Bronchial epithelial cell (primary cell): ENCODE data around the gene CDH13. TPM values are rescaled to one million over a fixed set of nuclear protein-coding genes. Genes with fewer than 3 reads are reported as not detected.

Source experiments
- DNase-seq: peaks from one replicate; pipeline ENCODE4 v3.0.0-alpha.2; 2010; ENCODE audit warnings: low read depth
- FAIRE-seq: peaks from 2 replicates; lab custom pipeline; 2011; peaks lifted over from hg19 to GRCh38; lab: Jason Lieb, UNC
- H3K27me3 ChIP-seq: 2 replicates; pipeline ENCODE4 v1.5.1; 2011; ENCODE audit warnings: low read length; ENCODE audit not compliant: control insufficient read depth, insufficient read depth
- H3K36me3 ChIP-seq: 2 replicates; pipeline ENCODE4 v1.5.1; 2011; ENCODE audit warnings: low read length; ENCODE audit not compliant: control insufficient read depth, insufficient read depth
- H3K4me3 ChIP-seq: 2 replicates; pipeline ENCODE4 v1.5.1; 2011; ENCODE audit warnings: mild to moderate bottlenecking, low read depth, low read length, control low read depth
- total RNA-seq: library from RNA; depleted of rRNA; stranded (reverse); fragments of >200 nt; gene quantifications from 2 replicates; pipeline ENCODE4 v1.2.1, GENCODE V29; 2014
- TF ChIP-seq, protein P1 (sequence below): IDR thresholded peaks from 2 replicates; pipeline ENCODE4 v1.5.1; 2011; ENCODE audit warnings: mild to moderate bottlenecking, moderate library complexity, low read length, control low read depth, inconsistent platforms; ENCODE audit not compliant: insufficient read depth, severe bottlenecking

The CDH13 gene
- total RNA-seq, 1 donor from 2014 or later: 31.3 TPM

- H3K36me3 ChIP-seq: no peaks in the 10 kb centered on the region
- TF ChIP-seq, protein P1, sequence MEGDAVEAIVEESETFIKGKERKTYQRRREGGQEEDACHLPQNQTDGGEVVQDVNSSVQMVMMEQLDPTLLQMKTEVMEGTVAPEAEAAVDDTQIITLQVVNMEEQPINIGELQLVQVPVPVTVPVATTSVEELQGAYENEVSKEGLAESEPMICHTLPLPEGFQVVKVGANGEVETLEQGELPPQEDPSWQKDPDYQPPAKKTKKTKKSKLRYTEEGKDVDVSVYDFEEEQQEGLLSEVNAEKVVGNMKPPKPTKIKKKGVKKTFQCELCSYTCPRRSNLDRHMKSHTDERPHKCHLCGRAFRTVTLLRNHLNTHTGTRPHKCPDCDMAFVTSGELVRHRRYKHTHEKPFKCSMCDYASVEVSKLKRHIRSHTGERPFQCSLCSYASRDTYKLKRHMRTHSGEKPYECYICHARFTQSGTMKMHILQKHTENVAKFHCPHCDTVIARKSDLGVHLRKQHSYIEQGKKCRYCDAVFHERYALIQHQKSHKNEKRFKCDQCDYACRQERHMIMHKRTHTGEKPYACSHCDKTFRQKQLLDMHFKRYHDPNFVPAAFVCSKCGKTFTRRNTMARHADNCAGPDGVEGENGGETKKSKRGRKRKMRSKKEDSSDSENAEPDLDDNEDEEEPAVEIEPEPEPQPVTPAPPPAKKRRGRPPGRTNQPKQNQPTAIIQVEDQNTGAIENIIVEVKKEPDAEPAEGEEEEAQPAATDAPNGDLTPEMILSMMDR: no peak
- H3K4me3 ChIP-seq: no peak overlapping the region
- DNase-seq (peak; percentile 94), FAIRE-seq (peak; percentile 99)
- H3K27me3 ChIP-seq: peaks cover 9% of the 10 kb centered on the region
These were observed 1062.6 kb downstream of the CDH13 start for GRCh38 chr16:83689385-83689831.

DNA sequence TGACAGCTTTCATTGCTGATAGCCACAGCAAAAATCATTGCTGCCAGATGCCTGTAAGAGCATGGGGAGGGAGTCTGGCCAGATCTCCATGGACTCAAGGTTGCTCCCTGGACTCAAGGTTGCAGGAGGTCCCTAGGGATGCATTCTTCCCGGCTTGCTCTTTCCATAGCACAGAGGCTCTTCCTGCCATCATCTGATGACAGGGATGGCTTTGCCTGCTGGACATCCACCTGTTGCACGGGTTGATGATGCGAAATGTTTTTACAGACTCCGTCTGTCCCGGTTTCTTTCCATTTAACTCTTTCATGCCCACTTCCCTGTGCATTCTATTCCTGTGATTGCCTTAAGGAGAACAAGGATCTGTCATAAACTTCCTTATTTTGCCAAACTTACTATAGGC, 1065.5 kb downstream of the CDH13 start:
- no peaks in the 10 kb centered on the region for H3K36me3 ChIP-seq
- FAIRE-seq (no peak), DNase-seq (no peak)
- TF ChIP-seq, protein P1: no peak
- no peak overlapping the region for H3K4me3 ChIP-seq
- H3K27me3 ChIP-seq: peaks cover 9% of the 10 kb centered on the region

DNA sequence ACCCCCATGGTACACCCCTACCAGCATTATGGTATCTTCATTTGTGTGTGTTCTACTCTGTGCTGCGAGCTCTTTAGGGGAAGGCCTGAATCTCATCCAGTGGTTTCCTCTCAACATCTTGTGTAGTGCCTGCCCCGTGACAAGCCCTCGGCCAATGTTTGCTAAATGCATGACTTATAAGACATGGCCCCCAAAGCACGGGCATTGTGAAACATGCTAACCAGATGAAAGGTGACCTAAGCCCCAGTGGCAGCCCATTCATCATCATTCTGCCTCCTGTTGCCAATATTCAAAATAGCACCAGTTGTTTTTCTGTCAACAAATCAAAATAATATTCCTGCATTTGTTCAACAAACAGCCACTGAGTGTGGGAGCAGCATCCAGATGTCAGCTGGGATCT, 1072.2 kb downstream of the CDH13 start:
- TF ChIP-seq, protein P1: no peak
- DNase-seq (no peak), FAIRE-seq (peak; percentile 23)
- Histone ChIP-seq H3K4me3 (no peak overlapping the region), H3K27me3 (no peaks in the 10 kb centered on the region), H3K36me3 (no peaks in the 10 kb centered on the region)

DNA sequence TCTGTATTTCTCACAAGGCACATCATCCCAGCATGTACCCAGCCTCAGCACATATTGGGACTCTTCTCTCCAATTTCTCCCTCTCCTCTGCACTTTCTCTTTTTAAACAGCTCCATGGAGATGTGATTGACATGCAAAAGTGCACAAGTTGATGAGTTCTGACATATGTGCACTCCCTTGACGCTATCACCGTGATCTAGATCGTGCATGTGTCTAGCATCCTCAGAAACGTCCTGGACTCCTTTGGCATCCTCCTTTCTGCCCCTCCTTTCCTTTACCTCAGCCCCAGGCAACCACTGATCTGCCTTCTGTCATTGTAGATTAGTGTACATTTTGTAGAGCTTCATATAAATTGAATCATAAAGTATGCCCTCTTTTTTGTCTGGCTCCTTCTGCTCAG, 1073.0 kb downstream of the CDH13 start:
- no peaks in the 10 kb centered on the region for H3K27me3 ChIP-seq
- H3K36me3 ChIP-seq: no peaks in the 10 kb centered on the region
- peak; percentile 28 for FAIRE-seq
- TF ChIP-seq, protein P1: no peak
- H3K4me3 ChIP-seq: no peak overlapping the region
- DNase-seq: no peak

DNA sequence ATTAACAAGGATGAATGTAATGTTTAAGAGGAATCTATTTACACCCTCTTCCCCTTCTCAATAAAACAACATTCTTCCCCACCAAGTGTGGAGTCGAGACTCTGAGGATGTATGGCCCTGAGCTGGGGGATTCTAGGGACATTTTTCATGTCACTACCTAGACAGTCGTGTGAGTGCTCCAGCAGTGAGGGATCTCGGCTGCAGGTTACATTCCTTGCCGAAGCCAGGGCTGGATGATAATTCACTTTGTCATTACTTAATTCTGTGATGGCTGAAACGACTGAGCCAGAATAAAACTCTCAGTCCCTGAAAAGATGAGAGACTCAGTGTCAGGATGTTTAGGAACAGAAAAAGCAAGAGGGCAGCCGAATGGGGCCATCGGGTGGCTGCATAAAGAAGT, 1074.1 kb downstream of the CDH13 start:
- no peak for DNase-seq
- no peaks in the 10 kb centered on the region for H3K27me3 ChIP-seq
- no peak for FAIRE-seq

More for the DNA sequence above, 1074.1 kb downstream of the CDH13 start:
- no peak overlapping the region for H3K4me3 ChIP-seq
- TF ChIP-seq, protein P1: no peak
- no peaks in the 10 kb centered on the region for H3K36me3 ChIP-seq
